Measurements from ENCODE around the gene SLC26A1. TPM values are rescaled to one million over a fixed set of nuclear protein-coding genes. Genes with fewer than 3 reads are reported as not detected.

The SLC26A1 gene
- total RNA-seq, 1 donor from 2014 or later, result 2.9 TPM

GRCh38 chr4:998096-998691 lies 5.0 kb upstream of the SLC26A1 start:
- no peak for TF ChIP-seq POLR2AphosphoS5 (IDR thresholded peaks at IDR 0.05; ENCODE audit: insufficient read depth in 1 of 2, low read depth in 1 of 2)
- TF ChIP-seq, protein P1, sequence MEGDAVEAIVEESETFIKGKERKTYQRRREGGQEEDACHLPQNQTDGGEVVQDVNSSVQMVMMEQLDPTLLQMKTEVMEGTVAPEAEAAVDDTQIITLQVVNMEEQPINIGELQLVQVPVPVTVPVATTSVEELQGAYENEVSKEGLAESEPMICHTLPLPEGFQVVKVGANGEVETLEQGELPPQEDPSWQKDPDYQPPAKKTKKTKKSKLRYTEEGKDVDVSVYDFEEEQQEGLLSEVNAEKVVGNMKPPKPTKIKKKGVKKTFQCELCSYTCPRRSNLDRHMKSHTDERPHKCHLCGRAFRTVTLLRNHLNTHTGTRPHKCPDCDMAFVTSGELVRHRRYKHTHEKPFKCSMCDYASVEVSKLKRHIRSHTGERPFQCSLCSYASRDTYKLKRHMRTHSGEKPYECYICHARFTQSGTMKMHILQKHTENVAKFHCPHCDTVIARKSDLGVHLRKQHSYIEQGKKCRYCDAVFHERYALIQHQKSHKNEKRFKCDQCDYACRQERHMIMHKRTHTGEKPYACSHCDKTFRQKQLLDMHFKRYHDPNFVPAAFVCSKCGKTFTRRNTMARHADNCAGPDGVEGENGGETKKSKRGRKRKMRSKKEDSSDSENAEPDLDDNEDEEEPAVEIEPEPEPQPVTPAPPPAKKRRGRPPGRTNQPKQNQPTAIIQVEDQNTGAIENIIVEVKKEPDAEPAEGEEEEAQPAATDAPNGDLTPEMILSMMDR (IDR thresholded peaks at IDR 0.05), result no peak
- TF ChIP-seq POLR2A (IDR thresholded peaks at IDR 0.05), result no peak
- Histone ChIP-seq H3K36me3 (no peaks in the 10 kb centered on the region), H3K27me3 (peaks cover 16% of the 10 kb centered on the region), H3K9me3 (no peaks in the 10 kb centered on the region), H3K27ac (no peak overlapping the region), H3K4me1 (peaks cover 31% of the 10 kb centered on the region), H3K4me3 (no peak overlapping the region)
- DNase-seq (ENCODE audit: extremely low spot score in 2 of 2), result no peak
- intact Hi-C loops (cut with DNase I), result no loop called here

DNA sequence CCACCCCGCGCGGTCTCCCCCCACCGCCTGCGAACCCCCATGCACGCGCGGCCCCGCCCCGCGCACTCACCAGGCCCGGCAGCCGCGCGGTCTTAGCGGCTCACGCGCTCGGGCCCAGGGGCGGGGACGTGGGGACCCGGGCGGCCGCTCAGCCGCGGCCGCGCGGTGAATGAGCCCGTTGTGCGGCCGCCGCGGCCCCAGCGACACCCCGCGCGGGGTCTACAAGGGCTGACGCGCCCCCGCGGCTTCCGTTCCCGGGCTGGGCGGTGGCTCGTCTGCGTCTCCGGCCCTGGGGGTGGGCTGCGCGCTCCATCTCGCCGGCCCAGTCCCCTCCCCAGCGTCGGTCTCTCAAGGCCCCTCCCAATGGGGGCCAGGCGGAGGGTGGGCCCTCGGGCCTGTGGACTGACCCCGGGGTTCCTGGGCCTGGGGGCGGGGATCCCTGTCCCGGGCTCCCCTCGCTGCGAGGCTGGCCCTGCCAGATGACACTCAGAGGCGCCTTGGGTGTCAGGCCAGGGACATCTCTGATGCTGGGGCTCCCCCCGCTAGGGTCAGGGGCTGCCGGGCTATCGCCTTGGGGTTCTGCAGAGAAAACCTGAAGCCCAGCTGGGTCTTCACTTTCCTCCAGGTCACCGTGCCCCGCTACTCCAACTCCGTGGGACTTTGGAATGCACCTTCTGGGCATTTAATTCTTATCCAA lies 4.3 kb upstream of the SLC26A1 start:
- H3K36me3 ChIP-seq, result no peaks in the 10 kb centered on the region
- no peak for DNase-seq (ENCODE audit: extremely low spot score in 2 of 2)
- H3K4me1 ChIP-seq, result peaks cover 24% of the 10 kb centered on the region
- TF ChIP-seq, protein P1 (IDR thresholded peaks at IDR 0.05), result no peak
- TF ChIP-seq POLR2A (IDR thresholded peaks at IDR 0.05) (no peak), POLR2AphosphoS5 (IDR thresholded peaks at IDR 0.05; ENCODE audit: insufficient read depth in 1 of 2, low read depth in 1 of 2) (no peak)
- no peak overlapping the region for H3K27ac ChIP-seq
- no peaks in the 10 kb centered on the region for H3K9me3 ChIP-seq
- peak overlapping the region; percentile 23 to 44 for H3K4me3 ChIP-seq
- peaks cover 10% of the 10 kb centered on the region for H3K27me3 ChIP-seq
- intact Hi-C loops (cut with DNase I), result no loop called here

DNA sequence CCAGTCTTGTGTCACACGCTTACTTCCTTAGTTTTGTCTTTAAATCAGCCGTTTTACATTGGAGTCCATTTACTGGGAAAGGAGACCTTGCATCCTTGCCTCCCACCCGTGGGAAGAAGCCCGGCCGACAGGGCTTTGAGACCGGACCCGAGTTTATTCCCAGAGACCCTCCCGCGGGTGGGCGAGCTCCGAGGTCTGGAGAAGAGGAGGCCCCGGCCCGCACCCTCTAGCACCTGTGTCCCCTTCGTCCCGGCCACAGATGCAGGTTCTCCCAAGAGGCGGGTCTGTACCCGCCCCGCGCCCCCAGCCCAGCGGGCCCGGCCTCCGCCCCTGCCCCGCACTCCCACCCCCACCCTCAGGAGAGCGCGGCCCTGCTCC lies 3.8 kb upstream of the SLC26A1 start:
- Histone ChIP-seq H3K27ac (no peak overlapping the region), H3K9me3 (no peaks in the 10 kb centered on the region), H3K27me3 (peaks cover 4% of the 10 kb centered on the region), H3K4me3 (peak overlapping the region; percentile 23 to 44), H3K36me3 (no peaks in the 10 kb centered on the region), H3K4me1 (peaks cover 19% of the 10 kb centered on the region)
- no peak for DNase-seq (ENCODE audit: extremely low spot score in 2 of 2)
- TF ChIP-seq POLR2A (IDR thresholded peaks at IDR 0.05) (no peak), POLR2AphosphoS5 (IDR thresholded peaks at IDR 0.05; ENCODE audit: insufficient read depth in 1 of 2, low read depth in 1 of 2) (no peak)
- TF ChIP-seq, protein P1 (IDR thresholded peaks at IDR 0.05), result no peak
- intact Hi-C loops (cut with DNase I), result no loop called here

- DNase-seq (ENCODE audit: extremely low spot score in 2 of 2), result no peak
- H3K4me1 ChIP-seq, result peaks cover 16% of the 10 kb centered on the region
- H3K4me3 ChIP-seq, result no peak overlapping the region
- H3K27ac ChIP-seq, result no peak overlapping the region
- intact Hi-C loops (cut with DNase I), result no loop called here
- no peaks in the 10 kb centered on the region for H3K36me3 ChIP-seq
- no peaks in the 10 kb centered on the region for H3K27me3 ChIP-seq
- TF ChIP-seq, protein P1 (IDR thresholded peaks at IDR 0.05), result no peak
- no peak for TF ChIP-seq POLR2A (IDR thresholded peaks at IDR 0.05)
- no peak for TF ChIP-seq POLR2AphosphoS5 (IDR thresholded peaks at IDR 0.05; ENCODE audit: insufficient read depth in 1 of 2, low read depth in 1 of 2)
- H3K9me3 ChIP-seq, result no peaks in the 10 kb centered on the region
These were observed 3.1 kb upstream of the SLC26A1 start for GRCh38 chr4:996030-996996.
